ENCODE results near the gene INPP5B. TPM values are rescaled to one million over a fixed set of nuclear protein-coding genes. Genes with fewer than 3 reads are reported as not detected.

The INPP5B gene
- total RNA-seq, 1 experiment from 2014 or later, result 26.8 TPM

GRCh38 chr1:37865348-37866120, 81.3 kb downstream of the INPP5B start:
- ATAC-seq, result no peak
- H3K27ac Mint-ChIP-seq, result no peak overlapping the region
- POLR2A ChIA-PET, result no interaction called here
- TF ChIP-seq USF1 (CRISPR knock-in tag; IDR thresholded peaks at IDR 0.05) (no peak), ETV6 (CRISPR knock-in tag; IDR thresholded peaks at IDR 0.05) (no peak), ZNF121 (CRISPR knock-in tag; IDR thresholded peaks at IDR 0.05) (no peak), MAX (CRISPR knock-in tag; IDR thresholded peaks at IDR 0.05) (no peak), GABPB1 (CRISPR knock-in tag; IDR thresholded peaks at IDR 0.05) (no peak), MLX (CRISPR knock-in tag; IDR thresholded peaks at IDR 0.05) (no peak), JUN (CRISPR knock-in tag; IDR thresholded peaks at IDR 0.05) (no peak), MYBL2 (CRISPR knock-in tag; IDR thresholded peaks at IDR 0.05) (no peak), RELA (CRISPR knock-in tag; IDR thresholded peaks at IDR 0.05; ENCODE audit: borderline replicate concordance) (no peak), FOXK1 (CRISPR knock-in tag; IDR thresholded peaks at IDR 0.05) (no peak), ZMAT4 (CRISPR knock-in tag; IDR thresholded peaks at IDR 0.05) (no peak), KAT7 (CRISPR knock-in tag; IDR thresholded peaks at IDR 0.05; ENCODE audit: borderline replicate concordance) (no peak), ATF1 (CRISPR knock-in tag; IDR thresholded peaks at IDR 0.05) (no peak), NFE2L1 (CRISPR knock-in tag; IDR thresholded peaks at IDR 0.05) (no peak), ZBTB43 (CRISPR knock-in tag; IDR thresholded peaks at IDR 0.05) (no peak), ESRRA (CRISPR knock-in tag; IDR thresholded peaks at IDR 0.05; ENCODE audit: borderline replicate concordance) (no peak), PRDM15 (CRISPR knock-in tag; IDR thresholded peaks at IDR 0.05) (no peak), ZBTB21 (CRISPR knock-in tag; IDR thresholded peaks at IDR 0.05; ENCODE audit: borderline replicate concordance) (no peak), NR2C2 (CRISPR knock-in tag; IDR thresholded peaks at IDR 0.05) (no peak)
- peaks cover 23% of the 10 kb centered on the region for H3K36me3 Mint-ChIP-seq
- no peak for DNase-seq (ENCODE audit: low spot score)
- H3K9me3 Mint-ChIP-seq, result no peaks in the 10 kb centered on the region
- H3K27me3 Mint-ChIP-seq (ENCODE audit: low read depth), result no peaks in the 10 kb centered on the region
- no peak overlapping the region for H3K4me3 Mint-ChIP-seq
- CTCF ChIA-PET, result no interaction called here
- H3K4me1 Mint-ChIP-seq, result no peaks in the 10 kb centered on the region

- H3K27me3 Mint-ChIP-seq (ENCODE audit: low read depth), result no peaks in the 10 kb centered on the region
- H3K27ac Mint-ChIP-seq, result no peak overlapping the region
- no peak overlapping the region for H3K4me3 Mint-ChIP-seq
- POLR2A ChIA-PET, result no interaction called here
- TF ChIP-seq IRF1 (CRISPR knock-in tag; IDR thresholded peaks at IDR 0.05) (no peak), FOXK1 (CRISPR knock-in tag; IDR thresholded peaks at IDR 0.05) (no peak), MXD4 (CRISPR knock-in tag; IDR thresholded peaks at IDR 0.05; ENCODE audit: borderline replicate concordance) (no peak), HMGXB4 (CRISPR knock-in tag; IDR thresholded peaks at IDR 0.05) (no peak), GTF2I (CRISPR knock-in tag; conservative IDR thresholded peaks at IDR 0.05) (no peak), GABPB1 (CRISPR knock-in tag; IDR thresholded peaks at IDR 0.05) (0 out of 2 replicates have a peak, but pooled peaks have one; percentile 54), E2F5 (CRISPR knock-in tag; IDR thresholded peaks at IDR 0.05) (no peak), KAT7 (CRISPR knock-in tag; IDR thresholded peaks at IDR 0.05; ENCODE audit: borderline replicate concordance) (no peak)
- peaks cover 9% of the 10 kb centered on the region for H3K4me1 Mint-ChIP-seq
- peaks cover 12% of the 10 kb centered on the region for H3K36me3 Mint-ChIP-seq
- CTCF ChIA-PET, result interaction anchor here (0.6 to 1.0 kb wide), 3 partner anchors 16 to 69 kb away, joined by 3 read pairs; no protein-coding TSS in a partner anchor
- DNase-seq (ENCODE audit: low spot score) (no peak), ATAC-seq (no peak)
- no peaks in the 10 kb centered on the region for H3K9me3 Mint-ChIP-seq
These were observed 84.5 kb downstream of the INPP5B start for GRCh38 chr1:37862330-37862729.
